ENCODE measurements around the gene XPR1.

- no peak for TF ChIP-seq CTCF (conservative IDR thresholded peaks at IDR 0.05; ENCODE audit: low read depth, low read length)
- TF ChIP-seq EZH2 (IDR thresholded peaks at IDR 0.05; ENCODE audit: borderline replicate concordance, low read depth, low read length, poor library complexity, severe bottlenecking) = no peak
Measured at GRCh38 chr1:180939711-180940103, 307.9 kb downstream of the XPR1 start.
